NCI-H2227 (cell line): ENCODE results near the gene CCDC40.

Experiments used
- DNase-seq: peaks from one replicate; lab custom pipeline; 2025; ENCODE audit not compliant: unreplicated experiment; lab: John Stamatoyannopoulos, UW

Gene CCDC40

GRCh38 chr17:80129006-80129565 lies 92.6 kb downstream of the CCDC40 start:
- no peak for DNase-seq

- no peak for DNase-seq
Measured at GRCh38 chr17:80130992-80131391, 94.5 kb downstream of the CCDC40 start.

- DNase-seq, result no peak
Measured at GRCh38 chr17:80132906-80133625, 96.6 kb downstream of the CCDC40 start.

GRCh38 chr17:80133626-80133970 lies 97.2 kb downstream of the CCDC40 start:
- no peak for DNase-seq

GRCh38 chr17:80137131-80137530 lies 100.7 kb downstream of the CCDC40 start:
- no peak for DNase-seq

- no peak for DNase-seq
Measured at GRCh38 chr17:80138856-80139426, 102.5 kb downstream of the CCDC40 start.

- DNase-seq, result no peak
Measured at GRCh38 chr17:80141463-80142165, 105.2 kb downstream of the CCDC40 start.

- DNase-seq, result no peak
Measured at GRCh38 chr17:80142929-80143328, 106.5 kb downstream of the CCDC40 start.

- no peak for DNase-seq
Measured at GRCh38 chr17:80145076-80146075, 108.9 kb downstream of the CCDC40 start.

GRCh38 chr17:80146121-80147034 lies 109.9 kb downstream of the CCDC40 start:
- peak; percentile 44 for DNase-seq

- DNase-seq, result peak; percentile 99
Measured at GRCh38 chr17:80147035-80147822, 110.8 kb downstream of the CCDC40 start, which contains the start of gene EIF4A3. Gene EIF4A3, minus strand, starts transcription at chr17:80147128. Its CDS starts 167 bp downstream, at chr17:80146961.
